SK-N-SH (cell line): Measurements from ENCODE around the gene ATP2A2. TPM values are rescaled to one million over a fixed set of nuclear protein-coding genes. Genes with fewer than 3 reads are reported as not detected.
A peak's percentile ranks its signal among the peaks of the same experiment; 100 is the strongest.

Experiments
- CTCF ChIP-seq: fragments of 200-600 bp; sonication (generic); IDR thresholded peaks from 2 replicates; pipeline ENCODE4 v1.6.1; 2017; ENCODE audit warnings: antibody characterized with exemption, mild to moderate bottlenecking, moderate library complexity
- ELF1 ChIP-seq: IDR thresholded peaks from 2 replicates; pipeline ENCODE4 v1.4.0; 2012
- EP300 ChIP-seq, 2 experiments: IDR thresholded peaks; 2 replicates each; pipeline versions ENCODE4 v1.4.0 to v1.6.1; 2012; ENCODE audit warnings: borderline replicate concordance in 1 of 2, low read depth in 1 of 2, low read length in 1 of 2
- FOXJ3 ChIP-seq: sonication (generic); formaldehyde crosslinking; IDR thresholded peaks from 2 replicates; pipeline ENCODE4 v1.5.1; 2020; ENCODE audit warnings: mild to moderate bottlenecking, missing genetic modification reagents
- GATA2 ChIP-seq: sonication (generic); formaldehyde crosslinking; IDR thresholded peaks from 2 replicates; pipeline ENCODE4 v1.5.0; 2020; ENCODE audit warnings: mild to moderate bottlenecking, missing genetic modification reagents
- MAX ChIP-seq: IDR thresholded peaks from 2 replicates; pipeline ENCODE4 v1.4.0; 2012; ENCODE audit warnings: low read depth
- MXI1 ChIP-seq: IDR thresholded peaks from 2 replicates; pipeline ENCODE4 v1.6.1; 2012; ENCODE audit warnings: mild to moderate bottlenecking, low read depth, low read length, improper control_type of control experiment
- NRF1 ChIP-seq: IDR thresholded peaks from 2 replicates; pipeline ENCODE4 v1.6.1; 2012; ENCODE audit warnings: low read depth, mild to moderate bottlenecking, low read length
- POLR2AphosphoS5 ChIP-seq: IDR thresholded peaks from 2 replicates; pipeline ENCODE4 v1.6.1; 2012; ENCODE audit warnings: low read depth, low read length
- RXRA ChIP-seq: IDR thresholded peaks from 2 replicates; pipeline ENCODE4 v1.4.0; 2012; ENCODE audit warnings: low read depth, mild to moderate bottlenecking, borderline replicate concordance
- TAF1 ChIP-seq: IDR thresholded peaks from 2 replicates; pipeline ENCODE4 v1.6.1; 2012; ENCODE audit warnings: low read depth, mild to moderate bottlenecking, low read length, moderate library complexity, borderline replicate concordance
- TCF12 ChIP-seq: IDR thresholded peaks from 2 replicates; pipeline ENCODE4 v1.4.0; 2012
- polyA plus RNA-seq, 3 experiments: library from polyadenylated mRNA; depleted of rRNA; stranded (reverse); fragments of >200 nt; gene quantifications; 2 replicates each; pipeline ENCODE4 v1.2.3, GENCODE V29; 2012
- TF ChIP-seq, protein P1 (sequence below): IDR thresholded peaks from 2 replicates; pipeline ENCODE4 v1.4.0; 2012; ENCODE audit warnings: low read depth, borderline replicate concordance
- TF ChIP-seq, protein P2 (sequence below): IDR thresholded peaks from 2 replicates; pipeline ENCODE4 v1.6.1; 2012; ENCODE audit warnings: mild to moderate bottlenecking, low read depth, low read length, moderate library complexity
- TF ChIP-seq, protein P3 (sequence below): IDR thresholded peaks from 2 replicates; pipeline ENCODE4 v1.4.0; 2012; ENCODE audit warnings: low read depth, borderline replicate concordance

The ATP2A2 gene
- polyA plus RNA-seq, 1 of the 3 experiments (the other 2 are of a cell fraction) = 120 TPM

GRCh38 chr12:110269622-110270124 is 11.4 kb upstream of the ATP2A2 start (continued):
- no peak; the same call in 1 of the 2 replicates for TF ChIP-seq MAX
- TF ChIP-seq, protein P1, sequence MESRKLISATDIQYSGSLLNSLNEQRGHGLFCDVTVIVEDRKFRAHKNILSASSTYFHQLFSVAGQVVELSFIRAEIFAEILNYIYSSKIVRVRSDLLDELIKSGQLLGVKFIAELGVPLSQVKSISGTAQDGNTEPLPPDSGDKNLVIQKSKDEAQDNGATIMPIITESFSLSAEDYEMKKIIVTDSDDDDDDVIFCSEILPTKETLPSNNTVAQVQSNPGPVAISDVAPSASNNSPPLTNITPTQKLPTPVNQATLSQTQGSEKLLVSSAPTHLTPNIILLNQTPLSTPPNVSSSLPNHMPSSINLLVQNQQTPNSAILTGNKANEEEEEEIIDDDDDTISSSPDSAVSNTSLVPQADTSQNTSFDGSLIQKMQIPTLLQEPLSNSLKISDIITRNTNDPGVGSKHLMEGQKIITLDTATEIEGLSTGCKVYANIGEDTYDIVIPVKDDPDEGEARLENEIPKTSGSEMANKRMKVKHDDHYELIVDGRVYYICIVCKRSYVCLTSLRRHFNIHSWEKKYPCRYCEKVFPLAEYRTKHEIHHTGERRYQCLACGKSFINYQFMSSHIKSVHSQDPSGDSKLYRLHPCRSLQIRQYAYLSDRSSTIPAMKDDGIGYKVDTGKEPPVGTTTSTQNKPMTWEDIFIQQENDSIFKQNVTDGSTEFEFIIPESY = no peak
- peak; percentile 78 for TF ChIP-seq TCF12
- no peak for TF ChIP-seq MXI1
- TF ChIP-seq TAF1 = 0 out of 2 replicates have a peak, but pooled peaks have one; percentile 23
- TF ChIP-seq, protein P2, sequence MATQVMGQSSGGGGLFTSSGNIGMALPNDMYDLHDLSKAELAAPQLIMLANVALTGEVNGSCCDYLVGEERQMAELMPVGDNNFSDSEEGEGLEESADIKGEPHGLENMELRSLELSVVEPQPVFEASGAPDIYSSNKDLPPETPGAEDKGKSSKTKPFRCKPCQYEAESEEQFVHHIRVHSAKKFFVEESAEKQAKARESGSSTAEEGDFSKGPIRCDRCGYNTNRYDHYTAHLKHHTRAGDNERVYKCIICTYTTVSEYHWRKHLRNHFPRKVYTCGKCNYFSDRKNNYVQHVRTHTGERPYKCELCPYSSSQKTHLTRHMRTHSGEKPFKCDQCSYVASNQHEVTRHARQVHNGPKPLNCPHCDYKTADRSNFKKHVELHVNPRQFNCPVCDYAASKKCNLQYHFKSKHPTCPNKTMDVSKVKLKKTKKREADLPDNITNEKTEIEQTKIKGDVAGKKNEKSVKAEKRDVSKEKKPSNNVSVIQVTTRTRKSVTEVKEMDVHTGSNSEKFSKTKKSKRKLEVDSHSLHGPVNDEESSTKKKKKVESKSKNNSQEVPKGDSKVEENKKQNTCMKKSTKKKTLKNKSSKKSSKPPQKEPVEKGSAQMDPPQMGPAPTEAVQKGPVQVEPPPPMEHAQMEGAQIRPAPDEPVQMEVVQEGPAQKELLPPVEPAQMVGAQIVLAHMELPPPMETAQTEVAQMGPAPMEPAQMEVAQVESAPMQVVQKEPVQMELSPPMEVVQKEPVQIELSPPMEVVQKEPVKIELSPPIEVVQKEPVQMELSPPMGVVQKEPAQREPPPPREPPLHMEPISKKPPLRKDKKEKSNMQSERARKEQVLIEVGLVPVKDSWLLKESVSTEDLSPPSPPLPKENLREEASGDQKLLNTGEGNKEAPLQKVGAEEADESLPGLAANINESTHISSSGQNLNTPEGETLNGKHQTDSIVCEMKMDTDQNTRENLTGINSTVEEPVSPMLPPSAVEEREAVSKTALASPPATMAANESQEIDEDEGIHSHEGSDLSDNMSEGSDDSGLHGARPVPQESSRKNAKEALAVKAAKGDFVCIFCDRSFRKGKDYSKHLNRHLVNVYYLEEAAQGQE = peak; percentile 62; the same call in 1 of the 2 replicates
- peak in 1 of 2 experiments; percentile 81; a peak in 1 of 4 replicates for TF ChIP-seq EP300 (IDR thresholded peaks at IDR 0.05; ENCODE audit: borderline replicate concordance in 1 of 2, low read depth in 1 of 2, low read length in 1 of 2)
- peak; percentile 15; the same call in 1 of the 2 replicates for TF ChIP-seq RXRA
- TF ChIP-seq ELF1 = no peak
- TF ChIP-seq FOXJ3 (CRISPR knock-in tag) = no peak
- TF ChIP-seq CTCF = no peak
- TF ChIP-seq, protein P3, sequence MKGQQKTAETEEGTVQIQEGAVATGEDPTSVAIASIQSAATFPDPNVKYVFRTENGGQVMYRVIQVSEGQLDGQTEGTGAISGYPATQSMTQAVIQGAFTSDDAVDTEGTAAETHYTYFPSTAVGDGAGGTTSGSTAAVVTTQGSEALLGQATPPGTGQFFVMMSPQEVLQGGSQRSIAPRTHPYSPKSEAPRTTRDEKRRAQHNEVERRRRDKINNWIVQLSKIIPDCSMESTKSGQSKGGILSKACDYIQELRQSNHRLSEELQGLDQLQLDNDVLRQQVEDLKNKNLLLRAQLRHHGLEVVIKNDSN = no peak
- TF ChIP-seq GATA2 (CRISPR knock-in tag) = no peak
- TF ChIP-seq NRF1 = no peak
- TF ChIP-seq POLR2AphosphoS5 = peak; percentile 53; the same call in 1 of the 2 replicates
